GM21529 (cell line): ENCODE measurements around the gene P2RY6.

Experiments
- ATAC-seq: cut with Tn5 transposase; IDR thresholded peaks from one replicate; pipeline ENCODE4 v1.9.1; 2021; ENCODE audit not compliant: unreplicated experiment

The P2RY6 gene

GRCh38 chr11:73236854-73237253 is 35.3 kb upstream of the P2RY6 start:
- no peak for ATAC-seq

- no peak for ATAC-seq
Observed at GRCh38 chr11:73237471-73238290, 34.5 kb upstream of the P2RY6 start.

- ATAC-seq = no peak
Observed at GRCh38 chr11:73239111-73239521, 33.0 kb upstream of the P2RY6 start.

GRCh38 chr11:73239571-73240189 is 32.5 kb upstream of the P2RY6 start:
- no peak for ATAC-seq

- no peak for ATAC-seq
Observed at GRCh38 chr11:73240190-73240781, 31.9 kb upstream of the P2RY6 start.

GRCh38 chr11:73241300-73241699 is 30.8 kb upstream of the P2RY6 start:
- no peak for ATAC-seq

GRCh38 chr11:73242251-73243092 is 29.7 kb upstream of the P2RY6 start:
- peak; percentile 59 for ATAC-seq

- no peak for ATAC-seq
Observed at GRCh38 chr11:73243093-73243485, 29.0 kb upstream of the P2RY6 start.

- no peak for ATAC-seq
Observed at GRCh38 chr11:73244589-73245240, 27.4 kb upstream of the P2RY6 start.

GRCh38 chr11:73245461-73245860 is 26.7 kb upstream of the P2RY6 start:
- no peak for ATAC-seq

- no peak for ATAC-seq
Observed at GRCh38 chr11:73246303-73246702, 25.8 kb upstream of the P2RY6 start.

GRCh38 chr11:73248526-73249185 is 23.5 kb upstream of the P2RY6 start:
- no peak for ATAC-seq

GRCh38 chr11:73249304-73249703 is 22.8 kb upstream of the P2RY6 start:
- peak; percentile 69 for ATAC-seq

GRCh38 chr11:73249853-73250783 is 22.0 kb upstream of the P2RY6 start:
- ATAC-seq = no peak

- no peak for ATAC-seq
Observed at GRCh38 chr11:73252577-73253191, 19.5 kb upstream of the P2RY6 start.

- no peak for ATAC-seq
Observed at GRCh38 chr11:73257342-73258103, 14.6 kb upstream of the P2RY6 start.

GRCh38 chr11:73258104-73259035 is 13.8 kb upstream of the P2RY6 start:
- ATAC-seq = no peak
